H9 (cell line): ENCODE data around the gene GALNT7. TPM values are rescaled to one million over a fixed set of nuclear protein-coding genes. Genes with fewer than 3 reads are reported as not detected.
A peak's percentile ranks its signal among the peaks of the same experiment; 100 is the strongest.

ENCODE experiments used
- DNase-seq: peaks from one replicate; pipeline ENCODE4 v3.0.0-alpha.2; 2017
- H2AFZ ChIP-seq: one replicate; pipeline ENCODE4 v1.6.1; 2013; ENCODE audit warnings: mild to moderate bottlenecking, low read length, control low read depth, moderate library complexity
- H2AK5ac ChIP-seq: 2 replicates; pipeline ENCODE4 v1.6.1; 2013; ENCODE audit warnings: low read length, control low read depth, mixed read lengths; ENCODE audit not compliant: insufficient read length
- H2BK120ac ChIP-seq: one replicate; pipeline ENCODE4 v1.6.1; 2013; ENCODE audit warnings: low read depth, mild to moderate bottlenecking, low read length, control low read depth, inconsistent platforms; ENCODE audit not compliant: poor library complexity, severe bottlenecking
- H2BK12ac ChIP-seq: 2 replicates; pipeline ENCODE4 v1.6.1; 2013; ENCODE audit warnings: low read length, control low read depth, mixed read lengths, low read depth; ENCODE audit not compliant: insufficient read length
- H2BK15ac ChIP-seq: 2 replicates; pipeline ENCODE4 v1.6.1; 2013; ENCODE audit warnings: low read depth, low read length, control low read depth
- H2BK20ac ChIP-seq: one replicate; pipeline ENCODE4 v1.6.1; 2013; ENCODE audit warnings: low read depth, mild to moderate bottlenecking, low read length, control low read depth, inconsistent platforms; ENCODE audit not compliant: poor library complexity, severe bottlenecking
- H2BK5ac ChIP-seq: 2 replicates; pipeline ENCODE4 v1.6.1; 2013; ENCODE audit warnings: low read length, control low read depth, mixed read lengths; ENCODE audit not compliant: insufficient read length
- H3K14ac ChIP-seq: 2 replicates; pipeline ENCODE4 v1.6.1; 2013; ENCODE audit warnings: low read length, control low read depth; ENCODE audit not compliant: insufficient read depth
- H3K18ac ChIP-seq: 2 replicates; pipeline ENCODE4 v1.6.1; 2013; ENCODE audit warnings: low read depth, mild to moderate bottlenecking, mixed read lengths, low read length, control low read depth; ENCODE audit not compliant: insufficient read length
- H3K23ac ChIP-seq: 2 replicates; pipeline ENCODE4 v1.6.1; 2013; ENCODE audit warnings: low read length, control low read depth, mixed read lengths, low read depth; ENCODE audit not compliant: insufficient read length
- H3K23me2 ChIP-seq: 2 replicates; pipeline ENCODE4 v1.6.1; 2013; ENCODE audit warnings: low read depth, mild to moderate bottlenecking, mixed read lengths, low read length, control low read depth; ENCODE audit not compliant: insufficient read length, poor library complexity, severe bottlenecking
- H3K27ac ChIP-seq: 2 replicates; pipeline ENCODE4 v1.5.1; 2013; ENCODE audit warnings: low read length, control low read depth, mixed read lengths, low read depth; ENCODE audit not compliant: insufficient read length
- H3K27me3 ChIP-seq: 2 replicates; pipeline ENCODE4 v1.6.1; 2013; ENCODE audit warnings: low read length, control low read depth, inconsistent platforms; ENCODE audit not compliant: insufficient read depth
- H3K4ac ChIP-seq: 2 replicates; pipeline ENCODE4 v1.6.1; 2013; ENCODE audit warnings: low read depth, mild to moderate bottlenecking, control low read depth, inconsistent platforms, low read length, moderate library complexity
- H3K4me1 ChIP-seq: 2 replicates; pipeline ENCODE4 v1.6.1; 2013; ENCODE audit warnings: low read length, control low read depth, inconsistent platforms; ENCODE audit not compliant: insufficient read depth
- H3K4me2 ChIP-seq: 2 replicates; pipeline ENCODE4 v1.6.1; 2013; ENCODE audit warnings: low read length, control low read depth, mixed read lengths; ENCODE audit not compliant: insufficient read length, insufficient read depth
- H3K56ac ChIP-seq: 2 replicates; pipeline ENCODE4 v1.6.1; 2013; ENCODE audit warnings: low read depth, mild to moderate bottlenecking, mixed read lengths, low read length, control low read depth; ENCODE audit not compliant: insufficient read length
- H3K79me1 ChIP-seq: 2 replicates; pipeline ENCODE4 v1.6.1; 2013; ENCODE audit warnings: low read depth, mild to moderate bottlenecking, moderate library complexity, low read length, control low read depth, inconsistent platforms; ENCODE audit not compliant: insufficient read depth, poor library complexity, severe bottlenecking
- H3K79me2 ChIP-seq: 2 replicates; pipeline ENCODE4 v1.6.1; 2013; ENCODE audit warnings: low read length, control low read depth, inconsistent platforms; ENCODE audit not compliant: insufficient read depth
- H3K9ac ChIP-seq: 2 replicates; pipeline ENCODE4 v1.6.1; 2013; ENCODE audit warnings: low read length, control low read depth, mixed read lengths; ENCODE audit not compliant: insufficient read length; ENCODE audit errors: extremely low read depth
- H3K9me3 ChIP-seq: one replicate; pipeline ENCODE4 v1.6.1; 2013; ENCODE audit warnings: low read depth, low read length, inconsistent platforms; ENCODE audit not compliant: control insufficient read depth
- H3T11ph ChIP-seq: one replicate; pipeline ENCODE4 v1.6.1; 2013; ENCODE audit warnings: mild to moderate bottlenecking, low read length, control low read depth, inconsistent platforms
- H4K20me1 ChIP-seq: one replicate; pipeline ENCODE4 v1.6.1; 2013; ENCODE audit not compliant: control insufficient read depth, insufficient read length, insufficient read depth
- H4K5ac ChIP-seq: 2 replicates; pipeline ENCODE4 v1.6.1; 2013; ENCODE audit warnings: low read depth, mild to moderate bottlenecking, mixed read lengths, low read length, control low read depth; ENCODE audit not compliant: insufficient read length
- H4K8ac ChIP-seq: replicated peaks from 2 replicates; pipeline ENCODE4 v1.6.1; 2013; ENCODE audit warnings: low read length, control low read depth, mixed read lengths, low read depth; ENCODE audit not compliant: insufficient read length
- H4K91ac ChIP-seq: 2 replicates; pipeline ENCODE4 v1.6.1; 2013; ENCODE audit warnings: low read depth, mild to moderate bottlenecking, moderate library complexity, mixed read lengths, low read length, control low read depth; ENCODE audit not compliant: insufficient read length
- H3K27ac Mint-ChIP-seq, 3 experiments: 2 replicates in 2 of 3; 3 replicates in 1 of 3; pipeline ENCODE4 v1.8.0; 2020 to 2021; ENCODE audit warnings: mixed read lengths in 3 of 3, mild to moderate bottlenecking in 1 of 3, moderate library complexity in 1 of 3
- H3K27me3 Mint-ChIP-seq: 2 replicates; pipeline ENCODE4 v1.8.0; 2021; ENCODE audit warnings: low read depth, mild to moderate bottlenecking, moderate library complexity, mixed read lengths
- H3K36me3 Mint-ChIP-seq, 3 experiments: 2 replicates in 2 of 3; 3 replicates in 1 of 3; pipeline ENCODE4 v1.8.0; 2020 to 2021; ENCODE audit warnings: low read depth in 3 of 3, mixed read lengths in 3 of 3; ENCODE audit not compliant: insufficient read depth in 1 of 3
- H3K4me1 Mint-ChIP-seq, 2 experiments: 2 replicates each; pipeline ENCODE4 v1.8.0; 2020; ENCODE audit warnings: mixed read lengths in 2 of 2
- H3K4me3 Mint-ChIP-seq, 2 experiments: 2 replicates in 1 of 2; 3 replicates in 1 of 2; pipeline ENCODE4 v1.8.0; 2020 to 2021; ENCODE audit warnings: mild to moderate bottlenecking in 2 of 2, mixed read lengths in 2 of 2, moderate library complexity in 1 of 2
- H3K9me3 Mint-ChIP-seq, 2 experiments: 2 replicates in 1 of 2; 3 replicates in 1 of 2; pipeline ENCODE4 v1.8.0; 2020; ENCODE audit warnings: mild to moderate bottlenecking in 2 of 2, mixed read lengths in 2 of 2, moderate library complexity in 1 of 2
- CTCF ChIP-seq: fragments of 200-600 bp; sonication (generic); conservative IDR thresholded peaks from 3 replicates; pipeline ENCODE4 v1.8.0; 2021; ENCODE audit warnings: antibody characterized with exemption, mild to moderate bottlenecking
- WGBS: extraction: QIAGEN DNeasy Blood & Tissue Kit; methylation state at CpG from one replicate; pipeline ENCODE4 v1.1.7; 2013; ENCODE audit warnings: missing lambda C conversion rate, low lambda C conversion rate, mixed read lengths; ENCODE audit not compliant: insufficient read length; ENCODE audit errors: extremely low coverage; 5-methylcytosine and 5-hydroxymethylcytosine counted together
- total RNA-seq: library from RNA; stranded (reverse); gene quantifications from 2 replicates; pipeline ENCODE4 v1.2.1, GENCODE V29; 2021

Gene GALNT7
- total RNA-seq, 1 experiment from 2014 or later = 57.3 TPM

GRCh38 chr4:173370130-173370476 is 201.5 kb downstream of the GALNT7 start:
- Histone ChIP-seq H3K23me2 (peaks cover 5% of the 10 kb centered on the region), H3K18ac (no peak overlapping the region), H3K4ac (no peak overlapping the region), H2BK120ac (no peak overlapping the region), H4K20me1 (no peaks in the 10 kb centered on the region), H4K5ac (no peak overlapping the region), H2AFZ (peak overlapping the region; percentile 89), H2BK20ac (no peak overlapping the region), H3K4me1 (no peaks in the 10 kb centered on the region), H3K27ac (peak overlapping the region; percentile 43), H3T11ph (no peak overlapping the region), H2BK15ac (no peak overlapping the region), H3K27me3 (no peaks in the 10 kb centered on the region), H4K8ac (no peak overlapping the region), H3K14ac (no peak overlapping the region), H3K4me2 (peak overlapping the region; percentile 93), H3K56ac (no peak overlapping the region), H2BK12ac (no peak overlapping the region), H3K9ac (peak overlapping the region; percentile 85), H3K23ac (no peak overlapping the region), H2BK5ac (no peak overlapping the region), H4K91ac (no peak overlapping the region), H3K79me1 (no peaks in the 10 kb centered on the region), H3K79me2 (no peaks in the 10 kb centered on the region), H2AK5ac (no peak overlapping the region), H3K9me3 (no peaks in the 10 kb centered on the region)
- Mint-ChIP-seq H3K4me3 (peak overlapping the region; percentile 99 to 100), H3K27me3 (no peaks in the 10 kb centered on the region), H3K4me1 (peaks cover 16 to 21% of the 10 kb centered on the region in 2 experiments; a peak in 3 of 4 replicates), H3K36me3 (peaks cover 7 to 9% (median 8%) of the 10 kb centered on the region in 3 experiments), H3K9me3 (no peaks in the 10 kb centered on the region), H3K27ac (peak overlapping the region; percentile 91 to 98 (median 98); a peak in 6 of 7 replicates)
- no peak for DNase-seq
- no CpG with 5 or more reads among the region's 14 CpGs for WGBS
- no peak for TF ChIP-seq CTCF
